HepG2 (cell line): ENCODE results near the gene ZNF507. TPM values are rescaled to one million over a fixed set of nuclear protein-coding genes. Genes with fewer than 3 reads are reported as not detected.

ENCODE experiments used
- CEBPB ChIP-seq: IDR thresholded peaks from 2 replicates; pipeline ENCODE4 v1.6.1; 2011; ENCODE audit warnings: low read depth, low read length, improper control_type of control experiment, borderline replicate concordance
- GATAD2A ChIP-seq: IDR thresholded peaks from 2 replicates; pipeline ENCODE4 v1.6.1; 2016
- HOXA3 ChIP-seq: sonication (generic); formaldehyde crosslinking; IDR thresholded peaks from 2 replicates; pipeline ENCODE4 v1.5.0; 2020; ENCODE audit warnings: missing genetic modification reagents
- ISL2 ChIP-seq: sonication (generic); formaldehyde crosslinking; IDR thresholded peaks from 2 replicates; pipeline ENCODE4 v1.5.0; 2020; ENCODE audit warnings: missing genetic modification reagents
- NR2F6 ChIP-seq, 2 experiments: IDR thresholded peaks; 2 replicates each; pipeline ENCODE4 v1.6.1; 2016; ENCODE audit warnings: antibody characterized with exemption in 1 of 2, mild to moderate bottlenecking in 1 of 2
- TCF7 ChIP-seq: sonication (generic); IDR thresholded peaks from 2 replicates; pipeline ENCODE4 v1.6.1; 2016; ENCODE audit warnings: antibody characterized with exemption, low read depth
- ZNF331 ChIP-seq: sonication (generic); formaldehyde crosslinking; IDR thresholded peaks from 2 replicates; pipeline ENCODE4 v1.4.0; 2020; ENCODE audit warnings: missing genetic modification reagents
- ZNF33B ChIP-seq: sonication (generic); formaldehyde crosslinking; IDR thresholded peaks from 2 replicates; pipeline ENCODE4 v1.5.1; 2020; ENCODE audit warnings: mild to moderate bottlenecking, missing genetic modification reagents
- polyA plus RNA-seq, 8 experiments: library from polyadenylated mRNA; depleted of rRNA in 3 of 8; stranded (reverse) in 7 of 8; unstranded in 1 of 8; fragments of >200 nt; fragmentation: Illumina TruSeq in 4 of 8; extraction: Trizol in 4 of 8; gene quantifications; 2 replicates each; pipeline versions ENCODE4 v1.2.1 to v1.2.3, GENCODE V29; 2011 to 2016; ENCODE audit warnings: low read depth in 4 of 8, missing spikeins in 1 of 8, mixed read lengths in 1 of 8; ENCODE audit not compliant: insufficient read depth in 1 of 8
- total RNA-seq, 5 experiments: library from RNA; depleted of rRNA; stranded (reverse); fragments of >200 nt; fragmentation: Illumina TruSeq; extraction: Trizol; gene quantifications; 2 replicates each; pipeline ENCODE4 v1.2.3, GENCODE V29; 2016; ENCODE audit warnings: low read depth in 1 of 5
- TF ChIP-seq, protein P1 (sequence below): sonication (generic); formaldehyde crosslinking; IDR thresholded peaks from 2 replicates; pipeline ENCODE4 v1.4.0; 2020; ENCODE audit warnings: missing genetic modification reagents
- TF ChIP-seq, protein P2 (sequence below): sonication (generic); formaldehyde crosslinking; conservative IDR thresholded peaks from 2 replicates; pipeline ENCODE4 v1.8.1; 2023; ENCODE audit warnings: missing genetic modification reagents
- TF ChIP-seq, protein P3 (sequence below): sonication (generic); formaldehyde crosslinking; IDR thresholded peaks from 2 replicates; pipeline ENCODE4 v1.5.1; 2020; ENCODE audit warnings: missing genetic modification reagents, mild to moderate bottlenecking, borderline replicate concordance
- TF ChIP-seq, protein P4 (sequence below): sonication (generic); formaldehyde crosslinking; IDR thresholded peaks from 2 replicates; pipeline ENCODE4; 2020; ENCODE audit warnings: missing genetic modification reagents, mild to moderate bottlenecking, borderline replicate concordance
- TF ChIP-seq, protein P5 (sequence below): sonication (generic); formaldehyde crosslinking; conservative IDR thresholded peaks from 2 replicates; pipeline ENCODE4 v1.5.0; 2020; ENCODE audit warnings: missing genetic modification reagents
- TF ChIP-seq, protein P6 (sequence below): sonication (generic); formaldehyde crosslinking; IDR thresholded peaks from 2 replicates; pipeline ENCODE4 v1.4.0; 2020; ENCODE audit warnings: missing genetic modification reagents

ZNF507 gene
- total and polyA plus RNA-seq, 2 of the 13 experiments (the other 11 are each of a cell fraction or from before 2014, with no cell fraction given) = 7.3 to 10.9 TPM

DNA sequence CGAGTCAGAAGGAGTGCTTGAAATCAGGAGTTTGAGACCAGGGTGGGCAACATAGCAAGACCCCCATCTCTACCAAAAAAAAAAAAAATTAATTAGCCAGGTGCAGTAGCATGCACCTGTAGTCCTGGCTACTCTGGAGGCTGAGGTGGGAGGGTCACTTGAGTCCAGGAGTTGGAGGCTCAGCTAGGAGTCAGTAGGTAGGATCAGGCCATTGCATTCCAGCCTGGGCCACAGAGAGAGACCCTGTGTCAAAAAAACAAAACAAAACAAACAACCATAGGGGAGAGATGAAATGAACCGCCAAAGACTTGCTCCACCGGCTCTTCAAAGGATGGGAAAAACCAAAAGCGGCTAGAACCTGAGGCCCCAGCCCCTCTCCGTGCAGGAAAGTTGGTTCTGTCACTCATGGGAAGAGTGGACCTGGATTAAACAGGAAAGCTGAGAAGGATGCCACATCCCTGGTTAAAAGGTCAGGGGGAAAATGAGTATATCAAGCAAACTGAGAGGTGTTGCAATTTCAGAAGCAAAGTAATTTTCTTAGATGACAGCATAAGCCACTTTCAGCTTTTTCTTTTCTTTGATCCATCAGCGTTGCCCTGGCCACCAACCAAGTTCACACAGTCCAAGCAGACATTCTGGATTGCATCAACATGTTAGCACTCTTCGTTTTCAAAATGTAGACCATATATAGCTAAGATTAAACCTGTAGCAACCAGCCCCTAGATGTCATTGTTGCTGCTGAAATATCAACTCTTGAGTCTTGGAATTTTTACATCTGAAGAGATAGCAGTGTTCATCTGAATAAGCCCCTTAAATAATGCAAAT is 8.9 kb upstream of the ZNF507 start (continued):
- TF ChIP-seq, protein P1, sequence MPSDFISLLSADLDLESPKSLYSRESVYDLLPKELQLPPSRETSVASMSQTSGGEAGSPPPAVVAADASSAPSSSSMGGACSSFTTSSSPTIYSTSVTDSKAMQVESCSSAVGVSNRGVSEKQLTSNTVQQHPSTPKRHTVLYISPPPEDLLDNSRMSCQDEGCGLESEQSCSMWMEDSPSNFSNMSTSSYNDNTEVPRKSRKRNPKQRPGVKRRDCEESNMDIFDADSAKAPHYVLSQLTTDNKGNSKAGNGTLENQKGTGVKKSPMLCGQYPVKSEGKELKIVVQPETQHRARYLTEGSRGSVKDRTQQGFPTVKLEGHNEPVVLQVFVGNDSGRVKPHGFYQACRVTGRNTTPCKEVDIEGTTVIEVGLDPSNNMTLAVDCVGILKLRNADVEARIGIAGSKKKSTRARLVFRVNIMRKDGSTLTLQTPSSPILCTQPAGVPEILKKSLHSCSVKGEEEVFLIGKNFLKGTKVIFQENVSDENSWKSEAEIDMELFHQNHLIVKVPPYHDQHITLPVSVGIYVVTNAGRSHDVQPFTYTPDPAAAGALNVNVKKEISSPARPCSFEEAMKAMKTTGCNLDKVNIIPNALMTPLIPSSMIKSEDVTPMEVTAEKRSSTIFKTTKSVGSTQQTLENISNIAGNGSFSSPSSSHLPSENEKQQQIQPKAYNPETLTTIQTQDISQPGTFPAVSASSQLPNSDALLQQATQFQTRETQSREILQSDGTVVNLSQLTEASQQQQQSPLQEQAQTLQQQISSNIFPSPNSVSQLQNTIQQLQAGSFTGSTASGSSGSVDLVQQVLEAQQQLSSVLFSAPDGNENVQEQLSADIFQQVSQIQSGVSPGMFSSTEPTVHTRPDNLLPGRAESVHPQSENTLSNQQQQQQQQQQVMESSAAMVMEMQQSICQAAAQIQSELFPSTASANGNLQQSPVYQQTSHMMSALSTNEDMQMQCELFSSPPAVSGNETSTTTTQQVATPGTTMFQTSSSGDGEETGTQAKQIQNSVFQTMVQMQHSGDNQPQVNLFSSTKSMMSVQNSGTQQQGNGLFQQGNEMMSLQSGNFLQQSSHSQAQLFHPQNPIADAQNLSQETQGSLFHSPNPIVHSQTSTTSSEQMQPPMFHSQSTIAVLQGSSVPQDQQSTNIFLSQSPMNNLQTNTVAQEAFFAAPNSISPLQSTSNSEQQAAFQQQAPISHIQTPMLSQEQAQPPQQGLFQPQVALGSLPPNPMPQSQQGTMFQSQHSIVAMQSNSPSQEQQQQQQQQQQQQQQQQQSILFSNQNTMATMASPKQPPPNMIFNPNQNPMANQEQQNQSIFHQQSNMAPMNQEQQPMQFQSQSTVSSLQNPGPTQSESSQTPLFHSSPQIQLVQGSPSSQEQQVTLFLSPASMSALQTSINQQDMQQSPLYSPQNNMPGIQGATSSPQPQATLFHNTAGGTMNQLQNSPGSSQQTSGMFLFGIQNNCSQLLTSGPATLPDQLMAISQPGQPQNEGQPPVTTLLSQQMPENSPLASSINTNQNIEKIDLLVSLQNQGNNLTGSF (CRISPR knock-in tag) = no peak
- peak; percentile 73 for TF ChIP-seq CEBPB
- TF ChIP-seq, protein P2, sequence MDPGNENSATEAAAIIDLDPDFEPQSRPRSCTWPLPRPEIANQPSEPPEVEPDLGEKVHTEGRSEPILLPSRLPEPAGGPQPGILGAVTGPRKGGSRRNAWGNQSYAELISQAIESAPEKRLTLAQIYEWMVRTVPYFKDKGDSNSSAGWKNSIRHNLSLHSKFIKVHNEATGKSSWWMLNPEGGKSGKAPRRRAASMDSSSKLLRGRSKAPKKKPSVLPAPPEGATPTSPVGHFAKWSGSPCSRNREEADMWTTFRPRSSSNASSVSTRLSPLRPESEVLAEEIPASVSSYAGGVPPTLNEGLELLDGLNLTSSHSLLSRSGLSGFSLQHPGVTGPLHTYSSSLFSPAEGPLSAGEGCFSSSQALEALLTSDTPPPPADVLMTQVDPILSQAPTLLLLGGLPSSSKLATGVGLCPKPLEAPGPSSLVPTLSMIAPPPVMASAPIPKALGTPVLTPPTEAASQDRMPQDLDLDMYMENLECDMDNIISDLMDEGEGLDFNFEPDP (CRISPR knock-in tag) = no peak
- TF ChIP-seq HOXA3 (CRISPR knock-in tag) = no peak
- TF ChIP-seq, protein P3, sequence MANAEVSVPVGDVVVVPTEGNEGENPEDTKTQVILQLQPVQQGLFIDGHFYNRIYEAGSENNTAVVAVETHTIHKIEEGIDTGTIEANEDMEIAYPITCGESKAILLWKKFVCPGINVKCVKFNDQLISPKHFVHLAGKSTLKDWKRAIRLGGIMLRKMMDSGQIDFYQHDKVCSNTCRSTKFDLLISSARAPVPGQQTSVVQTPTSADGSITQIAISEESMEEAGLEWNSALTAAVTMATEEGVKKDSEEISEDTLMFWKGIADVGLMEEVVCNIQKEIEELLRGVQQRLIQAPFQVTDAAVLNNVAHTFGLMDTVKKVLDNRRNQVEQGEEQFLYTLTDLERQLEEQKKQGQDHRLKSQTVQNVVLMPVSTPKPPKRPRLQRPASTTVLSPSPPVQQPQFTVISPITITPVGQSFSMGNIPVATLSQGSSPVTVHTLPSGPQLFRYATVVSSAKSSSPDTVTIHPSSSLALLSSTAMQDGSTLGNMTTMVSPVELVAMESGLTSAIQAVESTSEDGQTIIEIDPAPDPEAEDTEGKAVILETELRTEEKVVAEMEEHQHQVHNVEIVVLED = no peak
- TF ChIP-seq, protein P4, sequence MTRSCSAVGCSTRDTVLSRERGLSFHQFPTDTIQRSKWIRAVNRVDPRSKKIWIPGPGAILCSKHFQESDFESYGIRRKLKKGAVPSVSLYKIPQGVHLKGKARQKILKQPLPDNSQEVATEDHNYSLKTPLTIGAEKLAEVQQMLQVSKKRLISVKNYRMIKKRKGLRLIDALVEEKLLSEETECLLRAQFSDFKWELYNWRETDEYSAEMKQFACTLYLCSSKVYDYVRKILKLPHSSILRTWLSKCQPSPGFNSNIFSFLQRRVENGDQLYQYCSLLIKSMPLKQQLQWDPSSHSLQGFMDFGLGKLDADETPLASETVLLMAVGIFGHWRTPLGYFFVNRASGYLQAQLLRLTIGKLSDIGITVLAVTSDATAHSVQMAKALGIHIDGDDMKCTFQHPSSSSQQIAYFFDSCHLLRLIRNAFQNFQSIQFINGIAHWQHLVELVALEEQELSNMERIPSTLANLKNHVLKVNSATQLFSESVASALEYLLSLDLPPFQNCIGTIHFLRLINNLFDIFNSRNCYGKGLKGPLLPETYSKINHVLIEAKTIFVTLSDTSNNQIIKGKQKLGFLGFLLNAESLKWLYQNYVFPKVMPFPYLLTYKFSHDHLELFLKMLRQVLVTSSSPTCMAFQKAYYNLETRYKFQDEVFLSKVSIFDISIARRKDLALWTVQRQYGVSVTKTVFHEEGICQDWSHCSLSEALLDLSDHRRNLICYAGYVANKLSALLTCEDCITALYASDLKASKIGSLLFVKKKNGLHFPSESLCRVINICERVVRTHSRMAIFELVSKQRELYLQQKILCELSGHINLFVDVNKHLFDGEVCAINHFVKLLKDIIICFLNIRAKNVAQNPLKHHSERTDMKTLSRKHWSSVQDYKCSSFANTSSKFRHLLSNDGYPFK = no peak
- no peak for TF ChIP-seq ISL2
- TF ChIP-seq GATAD2A (CRISPR knock-in tag) = peak; percentile 66; the same call in 1 of the 2 replicates
- TF ChIP-seq NR2F6 (IDR thresholded peaks at IDR 0.05) = peak; percentile 54
- 0 out of 2 replicates have a peak, but pooled peaks have one; percentile 30 for TF ChIP-seq NR2F6 (CRISPR knock-in tag; IDR thresholded peaks at IDR 0.05)
- TF ChIP-seq, protein P5, sequence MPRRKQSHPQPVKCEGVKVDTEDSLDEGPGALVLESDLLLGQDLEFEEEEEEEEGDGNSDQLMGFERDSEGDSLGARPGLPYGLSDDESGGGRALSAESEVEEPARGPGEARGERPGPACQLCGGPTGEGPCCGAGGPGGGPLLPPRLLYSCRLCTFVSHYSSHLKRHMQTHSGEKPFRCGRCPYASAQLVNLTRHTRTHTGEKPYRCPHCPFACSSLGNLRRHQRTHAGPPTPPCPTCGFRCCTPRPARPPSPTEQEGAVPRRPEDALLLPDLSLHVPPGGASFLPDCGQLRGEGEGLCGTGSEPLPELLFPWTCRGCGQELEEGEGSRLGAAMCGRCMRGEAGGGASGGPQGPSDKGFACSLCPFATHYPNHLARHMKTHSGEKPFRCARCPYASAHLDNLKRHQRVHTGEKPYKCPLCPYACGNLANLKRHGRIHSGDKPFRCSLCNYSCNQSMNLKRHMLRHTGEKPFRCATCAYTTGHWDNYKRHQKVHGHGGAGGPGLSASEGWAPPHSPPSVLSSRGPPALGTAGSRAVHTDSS (CRISPR knock-in tag) = no peak
- peak; percentile 94 for TF ChIP-seq TCF7
- no peak for TF ChIP-seq ZNF331 (CRISPR knock-in tag)
- TF ChIP-seq ZNF33B (CRISPR knock-in tag) = no peak
- TF ChIP-seq, protein P6, sequence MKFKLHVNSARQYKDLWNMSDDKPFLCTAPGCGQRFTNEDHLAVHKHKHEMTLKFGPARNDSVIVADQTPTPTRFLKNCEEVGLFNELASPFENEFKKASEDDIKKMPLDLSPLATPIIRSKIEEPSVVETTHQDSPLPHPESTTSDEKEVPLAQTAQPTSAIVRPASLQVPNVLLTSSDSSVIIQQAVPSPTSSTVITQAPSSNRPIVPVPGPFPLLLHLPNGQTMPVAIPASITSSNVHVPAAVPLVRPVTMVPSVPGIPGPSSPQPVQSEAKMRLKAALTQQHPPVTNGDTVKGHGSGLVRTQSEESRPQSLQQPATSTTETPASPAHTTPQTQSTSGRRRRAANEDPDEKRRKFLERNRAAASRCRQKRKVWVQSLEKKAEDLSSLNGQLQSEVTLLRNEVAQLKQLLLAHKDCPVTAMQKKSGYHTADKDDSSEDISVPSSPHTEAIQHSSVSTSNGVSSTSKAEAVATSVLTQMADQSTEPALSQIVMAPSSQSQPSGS (CRISPR knock-in tag) = no peak
